IPS DF 4.7 (cell line): ENCODE results near the gene ASB18.

Experiments
- DNase-seq: peaks from one replicate; pipeline ENCODE4 v3.0.0-alpha.2; 2013; ENCODE audit warnings: low spot score; ENCODE audit errors: extremely low read depth

The ASB18 gene

GRCh38 chr2:236175548-236176150 lies 88.6 kb downstream of the ASB18 start:
- DNase-seq: no peak

- no peak for DNase-seq
These were observed 90.2 kb downstream of the ASB18 start for GRCh38 chr2:236173729-236174607.

DNA sequence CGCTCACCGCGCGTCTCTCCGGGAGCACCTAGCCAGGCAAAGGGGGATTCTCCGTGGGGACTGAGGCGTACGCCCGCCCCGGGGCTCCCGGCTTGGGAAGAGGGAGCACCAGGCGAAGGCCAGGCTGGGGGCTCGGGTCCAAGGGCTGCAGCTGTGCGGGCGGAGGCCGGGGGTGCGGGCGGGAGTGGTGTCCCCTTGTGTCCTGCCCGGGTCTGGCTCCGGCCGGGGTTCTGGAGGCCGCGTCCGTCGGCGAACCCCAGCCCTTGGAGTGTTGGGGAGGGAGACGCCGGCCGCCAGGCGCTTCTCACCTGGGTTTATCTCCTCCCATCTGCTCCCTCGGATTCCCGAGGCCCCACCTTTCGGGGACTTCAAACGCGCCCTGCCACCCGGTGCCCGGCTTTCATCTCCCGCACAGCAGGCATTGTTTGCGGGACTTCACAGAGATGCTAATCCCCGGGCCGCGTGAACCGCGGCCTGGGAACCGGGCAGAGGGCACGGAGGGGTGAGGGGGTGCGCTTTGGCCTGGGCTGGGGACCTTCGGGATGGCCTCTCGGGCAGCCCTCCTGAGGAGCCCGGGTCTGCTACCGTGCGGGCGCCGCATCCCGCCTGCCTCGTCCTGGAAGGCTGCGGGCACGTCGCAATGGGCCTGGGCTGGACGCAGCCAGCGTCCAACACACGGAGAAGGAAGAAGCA lies 91.0 kb downstream of the ASB18 start:
- no peak for DNase-seq

GRCh38 chr2:236172255-236173035 lies 91.8 kb downstream of the ASB18 start:
- DNase-seq: no peak

DNA sequence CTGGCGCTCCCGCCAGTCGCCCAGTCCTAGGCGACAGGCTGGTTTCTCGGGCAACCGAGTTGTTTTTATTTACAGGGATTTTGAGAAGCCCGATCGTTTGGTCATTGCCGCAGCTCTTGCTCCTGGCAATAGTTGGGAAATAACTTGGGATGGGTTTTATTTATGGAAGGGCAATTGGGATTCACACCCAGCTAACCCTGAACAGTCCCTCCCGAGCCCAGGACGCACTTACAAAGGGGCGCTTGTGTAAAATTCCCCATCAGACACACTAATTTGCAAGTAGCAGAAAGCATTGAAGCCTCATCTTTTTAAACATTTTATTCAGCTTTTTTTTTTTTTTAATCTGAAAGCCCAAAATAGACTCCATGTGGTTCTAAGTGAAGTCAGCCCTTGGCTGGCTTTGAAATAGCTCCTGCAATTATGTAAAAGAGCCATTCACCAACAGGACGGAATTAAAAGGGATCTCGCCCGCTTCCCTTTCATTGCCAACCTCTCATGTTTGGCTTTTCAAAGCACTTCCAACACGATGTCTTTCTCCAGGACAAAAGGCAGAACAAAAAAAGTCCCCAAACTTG lies 92.4 kb downstream of the ASB18 start:
- no peak for DNase-seq

DNA sequence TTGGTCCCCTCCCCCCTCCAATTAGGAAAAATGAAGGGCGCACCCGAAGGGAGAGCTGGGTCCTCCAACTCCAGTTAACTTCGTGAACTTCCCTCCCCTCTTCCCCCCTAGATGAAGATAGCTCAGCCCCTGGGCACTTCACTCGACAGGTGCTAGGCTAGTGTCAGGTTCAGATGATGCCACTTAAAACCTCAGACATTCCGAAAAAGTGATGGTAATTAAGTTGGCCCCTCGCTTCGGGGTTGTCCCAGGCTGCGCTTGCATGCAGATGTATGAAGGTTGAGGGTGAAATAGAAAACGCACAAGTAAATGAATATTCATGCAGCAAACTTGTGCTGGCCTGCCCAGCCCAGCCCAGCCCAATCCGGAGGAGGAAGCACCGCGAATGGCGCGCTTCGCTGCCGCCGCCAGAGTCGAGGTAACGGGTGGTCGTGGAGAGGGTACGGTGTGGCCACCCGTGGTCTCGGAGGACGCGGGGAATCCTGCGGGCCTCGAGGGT lies 93.0 kb downstream of the ASB18 start:
- no peak for DNase-seq

DNA sequence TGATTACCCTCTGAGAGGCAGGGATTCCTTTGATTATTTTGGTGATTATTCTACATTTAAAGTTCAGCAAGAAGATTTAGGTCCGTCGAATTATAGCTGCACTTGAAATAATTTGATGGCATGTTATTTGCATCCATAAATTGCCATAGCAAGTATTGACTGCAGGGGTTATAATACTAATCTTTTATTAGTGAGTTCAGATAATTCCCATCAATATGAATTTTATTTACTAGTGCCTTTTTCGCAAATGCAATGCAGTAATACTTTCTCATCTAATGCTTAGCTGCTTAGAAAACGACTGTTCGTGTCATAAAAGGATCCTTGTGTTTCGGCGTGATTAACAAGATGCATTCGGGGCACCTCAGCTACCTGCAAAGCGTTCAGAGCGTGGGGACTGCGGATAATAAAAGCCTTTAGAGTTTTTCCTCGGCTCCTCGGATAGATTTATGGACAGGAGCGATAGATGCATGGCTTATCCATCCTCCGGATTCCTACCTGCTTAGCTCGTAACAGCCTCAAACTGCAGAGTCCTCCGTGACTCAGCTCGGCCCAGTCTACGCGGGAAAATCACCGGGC lies 93.5 kb downstream of the ASB18 start:
- no peak for DNase-seq

- no peak for DNase-seq
These were observed 94.2 kb downstream of the ASB18 start for GRCh38 chr2:236169741-236170589.

GRCh38 chr2:236169151-236169721 lies 95.0 kb downstream of the ASB18 start:
- no peak for DNase-seq

- DNase-seq: no peak
These were observed 95.8 kb downstream of the ASB18 start, which contains the start of gene GBX2 for GRCh38 chr2:236168110-236169080. Gene GBX2, minus strand, starts transcription at chr2:236168386. Its CDS starts 415 bp downstream, at chr2:236167971.

DNA sequence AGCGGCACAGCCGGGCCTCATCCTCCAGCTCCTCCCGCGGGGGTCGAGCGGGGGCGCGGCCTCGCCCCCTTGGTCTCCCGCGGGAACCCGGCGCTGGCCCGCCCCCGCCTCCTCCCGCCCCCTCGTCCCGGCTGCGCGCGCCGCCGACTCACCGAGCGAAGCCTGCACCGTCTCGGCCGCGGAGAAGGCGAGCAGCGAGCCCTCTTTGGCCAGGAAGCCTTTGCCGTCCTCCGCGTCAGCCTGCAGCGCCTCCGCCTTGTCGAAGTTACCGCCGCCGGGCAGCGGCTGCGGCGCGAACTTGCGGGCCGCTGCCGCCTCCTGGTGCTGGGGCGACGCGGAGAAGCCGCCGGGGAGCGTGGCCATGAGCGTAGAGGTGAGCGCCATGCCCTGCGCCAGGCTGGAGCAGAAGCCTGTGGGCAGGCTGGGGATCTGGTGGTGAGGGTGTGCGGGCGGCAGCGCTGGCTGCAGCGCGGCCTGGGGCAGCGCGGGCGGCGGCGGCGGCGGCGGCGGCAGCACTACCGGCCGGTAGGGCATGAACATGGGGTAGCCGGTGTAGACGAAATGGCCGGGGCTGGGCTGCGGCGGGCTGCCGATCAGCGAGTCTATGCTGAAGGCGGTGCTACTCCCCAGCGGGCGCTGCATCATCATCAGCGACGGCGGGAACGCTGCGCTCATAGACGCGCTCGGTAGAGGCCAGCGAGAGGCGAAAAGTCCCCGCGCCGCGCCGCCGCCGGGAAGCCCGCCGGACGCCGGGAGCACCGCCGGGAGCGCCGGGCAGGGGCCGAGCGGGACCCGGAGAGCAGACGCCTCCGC lies 96.7 kb downstream of the ASB18 start:
- DNase-seq: no peak

GRCh38 chr2:236166796-236167296 lies 97.4 kb downstream of the ASB18 start:
- DNase-seq: no peak

DNA sequence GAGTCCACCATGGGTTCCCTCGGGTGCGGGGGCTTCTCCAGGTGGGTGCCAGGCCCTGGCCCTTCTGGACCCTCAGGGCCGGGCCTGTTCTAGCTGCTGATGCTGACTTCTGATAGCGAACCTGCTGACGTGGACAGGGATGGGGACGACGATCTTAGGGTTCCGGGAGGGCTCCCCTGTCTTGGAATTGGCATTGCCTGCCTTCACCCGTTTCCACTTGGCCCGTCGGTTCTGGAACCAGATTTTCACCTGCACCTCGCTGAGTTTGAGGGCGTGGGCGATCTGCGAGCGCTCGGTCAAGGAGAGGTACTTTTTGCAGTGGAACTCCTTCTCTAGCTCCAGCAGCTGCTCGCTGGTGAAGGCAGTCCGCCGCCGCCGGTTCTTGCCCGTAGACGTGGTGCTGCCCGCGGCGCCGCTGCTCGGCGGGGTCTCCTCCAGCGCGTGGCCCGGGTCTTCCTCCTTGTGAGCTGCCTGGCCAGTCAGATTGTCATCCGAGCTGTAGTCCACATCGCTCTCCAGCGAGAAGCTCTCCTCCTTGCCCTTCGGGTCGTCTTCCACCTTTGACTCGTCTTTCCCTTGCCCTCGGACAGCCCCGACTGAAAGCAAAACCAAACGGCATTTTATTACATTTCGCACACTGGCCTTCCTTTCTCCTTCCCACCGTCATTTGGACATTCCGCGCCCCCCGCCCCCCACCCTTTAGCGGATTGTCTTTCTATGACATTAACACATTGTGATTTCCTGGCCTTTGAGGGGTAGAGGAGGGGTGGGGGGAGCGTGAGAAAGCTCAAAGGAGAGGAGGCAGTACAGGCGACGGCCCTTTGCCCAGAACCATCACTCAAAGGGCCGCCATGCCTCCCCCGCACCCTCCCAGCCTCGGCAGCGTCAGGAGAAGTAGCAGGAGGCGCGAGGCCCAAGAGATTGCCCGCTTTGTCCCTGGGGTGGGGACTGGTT lies 98.1 kb downstream of the ASB18 start:
- DNase-seq: no peak

DNA sequence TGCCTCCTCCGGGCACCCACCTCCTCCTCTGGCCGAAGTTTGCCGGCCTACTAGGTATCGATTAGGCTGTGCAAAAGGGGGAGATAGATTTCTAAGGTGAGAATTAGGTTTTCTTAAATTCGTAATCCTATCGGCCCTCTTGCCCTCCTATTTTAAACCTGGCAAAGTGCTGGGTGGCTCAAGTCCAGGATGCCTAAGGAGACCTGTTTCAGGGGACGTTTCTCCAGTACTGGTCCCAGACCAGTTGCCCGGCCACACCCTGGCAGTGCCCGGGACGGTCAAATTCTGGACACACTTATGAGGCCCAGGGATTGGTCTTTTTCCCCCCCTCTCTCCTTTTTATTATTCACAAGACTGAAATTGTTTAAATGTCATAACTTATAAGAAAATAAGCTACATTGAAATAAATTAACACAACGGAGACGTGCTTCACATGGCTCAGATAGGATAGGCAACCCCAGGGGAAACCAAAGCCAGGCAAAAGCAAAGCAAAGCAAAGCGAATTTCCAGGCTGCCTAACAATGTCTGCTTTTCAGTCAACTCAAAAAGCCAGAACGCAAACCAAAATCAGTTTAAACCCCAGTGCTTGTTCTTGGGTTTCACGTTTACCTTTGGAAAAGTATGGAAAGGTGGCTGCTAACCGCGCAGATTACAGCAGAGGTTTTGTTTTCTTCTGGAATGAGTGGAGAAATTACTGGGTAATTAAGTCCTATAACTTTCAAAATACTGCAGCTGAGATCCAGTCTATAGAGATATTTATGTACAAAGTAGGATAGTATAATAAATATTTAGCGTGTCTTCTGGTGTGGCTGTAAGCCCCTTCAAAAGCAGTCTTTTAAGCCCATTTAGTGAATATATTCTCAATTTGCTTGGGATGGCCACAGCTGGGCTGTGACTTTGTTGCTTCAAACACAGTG lies 99.0 kb downstream of the ASB18 start:
- DNase-seq: no peak
